ENCODE data around the gene SCNM1.
A peak's percentile ranks its signal among the peaks of the same experiment; 100 is the strongest.
"Not testable (repeated sequence)": the region's sequence is repeated elsewhere in the genome, so short reads cannot be mapped to it uniquely, and the experiment has no call there.

The SCNM1 gene

GRCh38 chr1:151192047-151192446 is 26.1 kb downstream of the SCNM1 start:
- DNase-seq (ENCODE audit: extremely low read depth in 1 of 2, low read depth in 1 of 2), result no peak

- DNase-seq (ENCODE audit: extremely low read depth in 1 of 2, low read depth in 1 of 2), result no peak
Observed at GRCh38 chr1:151193304-151193703, 27.4 kb downstream of the SCNM1 start.

DNA sequence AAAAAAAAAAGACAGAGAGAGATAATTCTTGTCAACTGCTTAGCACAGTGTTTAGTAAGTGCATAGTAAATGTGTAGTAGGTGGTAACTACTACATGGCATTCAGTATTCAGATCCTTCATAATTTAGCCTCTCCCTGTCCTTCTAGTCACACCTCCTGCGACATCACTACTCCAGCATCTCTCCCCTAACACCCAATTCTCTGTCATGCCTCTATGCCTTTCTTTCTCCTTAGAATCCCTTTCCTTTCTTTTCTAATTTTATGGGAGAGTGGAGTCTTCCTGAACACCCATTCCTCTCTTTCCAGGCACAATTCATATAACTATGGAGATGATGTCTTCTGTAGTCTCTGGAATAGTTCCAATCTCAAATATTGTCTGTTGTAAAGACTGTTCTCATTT is 27.9 kb downstream of the SCNM1 start:
- DNase-seq (ENCODE audit: extremely low read depth in 1 of 2, low read depth in 1 of 2), result no peak

GRCh38 chr1:151194894-151195594 is 29.1 kb downstream of the SCNM1 start:
- not testable (repeated sequence) for DNase-seq (ENCODE audit: extremely low read depth in 1 of 2, low read depth in 1 of 2)

- no peak for DNase-seq (ENCODE audit: extremely low read depth in 1 of 2, low read depth in 1 of 2)
Observed at GRCh38 chr1:151196292-151196800, 30.4 kb downstream of the SCNM1 start.

DNA sequence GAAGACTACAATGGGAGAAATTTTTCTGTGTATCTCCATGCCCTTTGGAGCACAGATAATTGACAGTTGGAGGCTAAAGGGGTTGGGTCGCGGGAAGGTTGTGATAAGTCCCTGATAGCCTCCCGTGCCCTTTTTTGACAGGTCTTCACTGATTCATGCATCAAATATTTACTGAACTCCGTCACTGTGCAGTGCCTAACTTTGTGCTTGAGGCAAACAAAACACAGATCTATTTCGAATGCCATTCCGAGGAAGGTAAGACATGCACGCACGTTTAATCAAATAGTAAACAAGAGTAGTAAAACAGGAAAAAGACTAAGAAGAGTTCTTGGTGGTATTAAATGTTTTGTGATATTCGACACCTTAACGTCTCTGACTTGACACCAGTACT is 31.9 kb downstream of the SCNM1 start:
- DNase-seq (ENCODE audit: extremely low read depth in 1 of 2, low read depth in 1 of 2), result no peak

DNA sequence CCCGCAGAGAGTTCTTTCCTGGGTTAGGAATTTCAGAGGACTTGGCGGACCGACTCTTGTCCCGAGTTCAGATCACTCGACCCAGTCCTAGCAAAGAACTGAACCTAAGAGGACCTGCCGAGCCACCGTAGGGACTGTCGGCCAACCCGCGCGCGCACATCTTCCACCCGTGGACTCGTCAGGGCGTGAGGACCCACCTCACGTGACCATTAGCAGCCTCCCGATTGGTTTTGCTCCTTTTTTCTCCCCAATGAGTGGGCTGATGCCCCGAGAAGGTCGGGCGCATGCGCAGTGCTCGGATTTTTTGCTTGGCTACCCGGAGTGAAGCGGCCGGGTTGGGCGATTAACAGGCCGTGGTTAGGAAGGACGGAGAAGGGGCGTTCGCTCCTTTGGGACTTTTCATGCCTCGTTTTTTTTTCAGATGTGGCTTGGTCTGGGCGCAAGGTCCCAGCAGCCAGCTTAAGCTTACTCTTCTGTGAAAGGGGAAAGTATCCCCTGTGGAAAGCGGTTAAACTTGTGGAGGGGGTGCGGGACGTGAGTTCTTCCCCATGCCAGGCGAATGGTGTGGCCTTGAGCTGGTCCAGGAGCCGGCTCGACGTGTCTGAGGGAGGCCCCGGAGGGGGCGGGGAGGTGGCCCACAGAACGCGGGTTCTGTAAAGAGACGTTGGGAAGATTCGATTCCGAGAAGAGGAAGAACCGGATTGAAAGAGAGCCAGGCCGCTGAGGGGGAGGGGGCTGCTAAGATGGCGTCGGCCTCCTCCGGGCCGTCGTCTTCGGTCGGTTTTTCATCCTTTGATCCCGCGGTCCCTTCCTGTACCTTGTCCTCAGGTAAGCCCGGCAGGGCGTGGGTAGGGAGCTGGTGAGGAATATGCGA is 32.5 kb downstream of the SCNM1 start, which contains the start of gene PIP5K1A:
TSS of gene PIP5K1A (plus strand) at position 299 of the 874 bp plus-strand sequence. CDS start at position 744, 445 bp downstream.
- DNase-seq (ENCODE audit: extremely low read depth in 1 of 2, low read depth in 1 of 2), result peak; percentile 99

GRCh38 chr1:151199873-151200581 is 34.1 kb downstream of the SCNM1 start:
- no peak for DNase-seq (ENCODE audit: extremely low read depth in 1 of 2, low read depth in 1 of 2)

DNA sequence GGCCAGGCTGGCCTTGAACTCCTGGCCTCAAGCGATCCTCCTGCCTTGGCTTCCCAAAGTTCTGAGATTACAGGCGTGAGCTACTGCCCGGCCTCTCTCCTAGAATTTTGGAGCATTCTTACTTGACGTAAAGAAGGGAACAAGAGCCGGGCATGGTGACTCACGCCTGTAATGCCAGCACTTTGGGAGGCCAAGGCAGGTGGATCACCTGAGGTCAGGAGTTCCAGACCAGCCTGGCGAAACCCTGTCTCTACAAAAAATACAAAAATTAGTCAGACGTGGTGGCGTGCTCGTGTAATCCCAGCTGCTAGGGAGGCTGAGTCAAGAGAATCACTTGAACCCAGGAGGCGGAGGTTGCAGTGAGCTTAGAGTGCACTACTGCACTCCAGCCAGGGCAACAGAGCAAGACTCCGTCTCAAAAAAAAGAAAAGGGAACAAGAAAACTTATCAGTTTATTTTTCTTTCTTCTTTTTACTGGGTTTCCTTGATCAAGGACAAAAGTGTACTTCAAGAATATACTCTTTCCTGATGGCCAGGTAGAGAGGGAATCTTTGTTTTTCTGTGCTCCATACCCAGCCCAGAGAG is 39.5 kb downstream of the SCNM1 start:
- not testable (repeated sequence) for DNase-seq (ENCODE audit: extremely low read depth in 1 of 2, low read depth in 1 of 2)

GRCh38 chr1:151210830-151211229 is 44.9 kb downstream of the SCNM1 start:
- no peak for DNase-seq (ENCODE audit: extremely low read depth in 1 of 2, low read depth in 1 of 2)

GRCh38 chr1:151211972-151212705 is 46.2 kb downstream of the SCNM1 start:
- no peak for DNase-seq (ENCODE audit: extremely low read depth in 1 of 2, low read depth in 1 of 2)

DNA sequence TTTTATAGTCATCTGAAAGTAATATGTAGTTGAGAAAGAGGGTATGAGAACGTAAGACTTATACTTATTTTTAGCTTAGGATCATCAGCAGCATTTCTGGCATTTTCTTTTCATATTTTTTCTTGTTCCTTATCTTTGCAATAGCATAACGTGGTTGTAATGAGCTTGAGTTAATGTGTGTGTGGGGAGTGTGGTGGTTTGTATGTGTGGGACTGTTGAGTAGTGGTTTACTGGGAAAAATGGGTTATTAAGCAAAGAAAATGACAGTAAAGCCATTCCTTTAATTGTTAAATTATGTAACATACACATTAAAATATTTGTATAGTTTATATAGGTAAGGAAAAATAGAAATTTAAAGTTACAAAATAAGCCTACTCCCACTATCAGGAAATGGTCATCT is 47.6 kb downstream of the SCNM1 start:
- DNase-seq (ENCODE audit: extremely low read depth in 1 of 2, low read depth in 1 of 2), result no peak
